ENCODE measurements around the gene CAMTA1.

CAMTA1 gene

DNA sequence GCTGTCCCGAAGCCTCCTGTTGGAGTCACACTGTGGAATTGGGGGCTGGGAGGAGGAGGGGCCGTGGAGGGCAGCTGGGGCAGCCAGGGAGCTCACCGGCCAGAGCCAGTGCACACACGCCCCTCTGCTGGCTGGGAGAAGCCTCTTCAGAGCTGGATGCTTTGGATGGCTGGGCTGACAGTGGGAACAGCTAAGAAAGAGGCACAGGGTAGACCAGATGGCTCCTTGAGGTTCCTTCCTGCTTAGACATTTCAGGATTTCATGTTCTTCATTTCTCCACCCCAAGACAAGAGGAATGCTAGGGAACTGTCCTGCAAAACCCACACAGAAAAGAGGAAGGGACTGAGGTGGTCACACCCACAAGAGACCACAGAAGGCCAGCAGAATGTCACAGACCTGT lies 731.1 kb downstream of the CAMTA1 start:
- no peak for DNase-seq
- TF ChIP-seq POLR2A (IDR thresholded peaks at IDR 0.05; ENCODE audit: low read length) = no peak
- no peak for TF ChIP-seq GATA1 (IDR thresholded peaks at IDR 0.05; ENCODE audit: low read depth, low read length)

DNA sequence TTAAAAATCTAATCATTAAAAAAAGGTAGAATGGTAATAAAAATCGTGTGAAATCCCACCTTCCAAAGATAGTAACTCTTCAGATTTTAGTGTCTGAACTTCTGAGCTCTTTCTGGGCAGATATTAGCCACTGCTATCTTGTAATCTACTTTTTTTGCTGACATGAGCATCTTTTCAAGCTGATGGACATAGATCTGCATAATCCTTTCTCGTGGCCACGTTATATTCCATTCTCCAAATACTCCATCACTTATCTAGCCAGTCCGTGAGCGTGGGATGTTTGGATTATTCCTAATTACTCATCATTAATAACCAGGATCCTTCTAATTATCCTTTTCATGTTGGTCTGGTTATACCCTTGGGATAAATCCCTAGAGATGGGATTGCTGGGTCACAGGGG lies 731.7 kb downstream of the CAMTA1 start:
- no peak for DNase-seq
- TF ChIP-seq GATA1 (IDR thresholded peaks at IDR 0.05; ENCODE audit: low read depth, low read length) = no peak
- TF ChIP-seq POLR2A (IDR thresholded peaks at IDR 0.05; ENCODE audit: low read length) = no peak

DNA sequence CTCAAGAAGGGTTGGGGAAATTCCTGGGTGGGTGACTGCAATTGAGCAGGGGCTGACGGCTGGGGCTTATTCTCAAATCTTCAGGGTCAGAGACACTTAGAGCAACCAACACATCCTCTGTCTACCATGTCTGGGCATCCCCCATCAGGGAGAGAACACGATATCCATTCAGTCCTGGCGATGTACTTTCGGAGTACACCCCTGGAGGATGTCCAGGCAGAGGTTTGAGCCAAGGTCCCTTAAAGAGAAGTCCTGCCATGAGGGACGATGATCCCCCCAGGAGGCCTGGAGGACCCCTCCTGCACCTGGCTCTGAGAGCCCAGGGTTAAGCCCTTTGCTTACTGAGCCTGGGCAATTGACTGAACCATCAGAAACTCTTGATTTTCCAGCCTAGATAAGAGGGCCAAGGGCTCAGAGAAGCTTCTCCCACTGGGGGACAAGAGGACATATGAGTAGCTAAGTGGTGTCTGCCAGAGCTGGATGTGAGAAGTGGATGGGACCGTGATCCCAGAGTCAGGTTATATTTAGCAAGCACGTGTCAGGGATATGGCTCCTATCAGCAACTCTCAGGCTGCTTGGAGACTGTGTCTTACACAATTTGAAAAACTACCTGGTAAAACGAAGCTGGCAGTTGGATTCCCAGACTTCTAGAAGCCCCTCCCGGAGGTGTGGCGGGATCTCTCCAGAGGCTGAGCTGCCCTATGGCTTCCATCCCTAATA lies 732.5 kb downstream of the CAMTA1 start:
- TF ChIP-seq GATA1 (IDR thresholded peaks at IDR 0.05; ENCODE audit: low read depth, low read length) (no peak), POLR2A (IDR thresholded peaks at IDR 0.05; ENCODE audit: low read length) (no peak)

DNA sequence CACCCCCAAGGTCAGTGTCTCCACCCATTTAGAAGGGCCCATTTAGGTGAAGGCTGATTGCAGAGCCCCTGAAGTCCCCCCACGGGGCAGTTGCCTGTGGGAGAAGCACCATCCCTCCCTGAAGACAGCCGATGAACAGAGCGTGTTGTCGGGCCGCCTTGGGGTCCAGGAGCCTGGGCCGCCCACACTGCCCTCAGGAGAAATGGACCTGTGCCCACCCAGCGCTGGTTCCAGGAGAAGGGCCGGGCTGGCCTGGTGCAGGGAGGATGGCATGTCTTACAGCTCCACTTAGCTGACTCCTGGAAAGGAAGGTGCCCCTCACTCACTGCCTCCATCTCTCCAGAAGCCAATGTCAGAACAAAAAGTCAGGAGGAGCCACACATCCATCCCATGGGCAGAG lies 733.2 kb downstream of the CAMTA1 start:
- TF ChIP-seq POLR2A (IDR thresholded peaks at IDR 0.05; ENCODE audit: low read length) = no peak
- no peak for TF ChIP-seq GATA1 (IDR thresholded peaks at IDR 0.05; ENCODE audit: low read depth, low read length)
- DNase-seq = no peak

More for the DNA sequence above, 732.5 kb downstream of the CAMTA1 start:
- no peak for DNase-seq

DNA sequence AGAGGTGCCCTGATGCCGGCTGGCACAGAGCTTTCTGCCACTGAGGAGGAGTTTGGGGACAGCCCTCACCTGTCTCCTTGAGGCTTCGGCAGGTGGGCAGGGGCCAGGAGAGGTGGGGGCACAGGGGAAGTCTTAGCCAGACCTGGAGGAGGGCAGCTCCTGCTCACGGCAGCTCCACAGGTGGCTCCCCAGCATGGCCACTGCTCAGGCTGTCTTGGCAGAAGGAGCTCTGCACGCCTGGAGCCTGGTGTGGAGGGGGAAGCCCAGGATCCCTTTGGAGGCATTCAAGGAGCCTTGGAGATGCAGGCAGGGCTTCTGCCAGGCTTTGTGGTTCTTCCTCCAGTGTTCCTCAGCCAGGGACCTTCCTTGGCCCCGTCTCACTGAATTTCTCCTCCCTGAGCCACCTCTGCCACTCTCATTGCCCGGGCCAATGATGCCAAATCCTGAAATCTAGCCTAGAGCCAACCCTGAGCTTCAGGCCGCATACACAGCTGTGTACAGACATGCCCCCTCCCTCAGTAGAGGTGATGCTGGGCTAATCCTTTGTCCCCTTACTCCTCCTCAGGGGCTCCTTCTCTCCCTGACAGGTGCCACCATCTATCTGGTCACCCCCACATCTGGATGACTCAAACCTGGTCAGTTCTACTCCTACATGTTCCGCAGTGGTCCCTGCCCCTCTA lies 734.1 kb downstream of the CAMTA1 start:
- TF ChIP-seq POLR2A (IDR thresholded peaks at IDR 0.05; ENCODE audit: low read length) (no peak), GATA1 (IDR thresholded peaks at IDR 0.05; ENCODE audit: low read depth, low read length) (no peak)
- DNase-seq = no peak

- DNase-seq = no peak
- TF ChIP-seq POLR2A (IDR thresholded peaks at IDR 0.05; ENCODE audit: low read length) (no peak), GATA1 (IDR thresholded peaks at IDR 0.05; ENCODE audit: low read depth, low read length) (no peak)
Observed at GRCh38 chr1:7519861-7520395, 734.7 kb downstream of the CAMTA1 start.

- DNase-seq = no peak
Observed at GRCh38 chr1:7520496-7520895, 735.2 kb downstream of the CAMTA1 start.

GRCh38 chr1:7524341-7525337 lies 739.4 kb downstream of the CAMTA1 start:
- TF ChIP-seq POLR2A (IDR thresholded peaks at IDR 0.05; ENCODE audit: low read length) = no peak
- TF ChIP-seq GATA1 (IDR thresholded peaks at IDR 0.05; ENCODE audit: low read depth, low read length) = no peak
- no peak for DNase-seq

More at GRCh38 chr1:7520496-7520895, 735.2 kb downstream of the CAMTA1 start:
- TF ChIP-seq GATA1 (IDR thresholded peaks at IDR 0.05; ENCODE audit: low read depth, low read length) (no peak), POLR2A (IDR thresholded peaks at IDR 0.05; ENCODE audit: low read length) (no peak)

DNA sequence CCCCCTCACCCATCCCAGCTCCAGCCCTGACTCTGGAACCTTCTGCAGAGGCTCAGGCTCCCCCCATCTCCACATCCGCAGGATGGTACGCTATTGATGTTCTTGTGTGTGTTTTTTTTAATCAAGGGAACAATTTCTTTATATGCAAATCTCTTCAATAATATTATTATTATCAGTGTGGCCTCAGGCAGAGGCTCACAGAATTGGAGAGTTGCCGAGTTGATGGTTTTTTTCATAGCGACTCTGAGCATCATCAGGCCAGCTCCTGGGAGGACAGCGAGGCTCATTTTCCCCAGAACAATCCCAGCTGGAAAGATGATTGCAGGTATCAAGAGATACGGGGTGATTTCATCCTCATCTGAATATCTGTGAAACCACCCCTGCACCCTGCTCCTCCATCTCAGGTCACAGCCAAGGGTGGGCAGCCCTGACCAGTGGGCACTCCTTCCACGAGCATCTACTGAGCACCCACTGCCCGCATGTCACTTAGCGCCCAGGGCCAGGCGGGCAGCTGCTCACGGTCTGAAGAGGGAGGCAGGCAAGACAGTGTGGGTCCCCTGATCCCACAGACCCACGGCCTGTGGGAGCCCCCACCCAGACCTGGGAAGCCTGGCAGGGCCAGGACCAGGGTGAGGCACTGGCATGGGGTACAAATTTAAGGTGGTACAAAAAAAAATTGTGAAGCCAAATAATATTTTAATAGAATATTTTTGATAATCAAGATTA lies 740.2 kb downstream of the CAMTA1 start:
- no peak for DNase-seq

GRCh38 chr1:7526196-7526866 lies 741.1 kb downstream of the CAMTA1 start:
- no peak for DNase-seq
- TF ChIP-seq POLR2A (IDR thresholded peaks at IDR 0.05; ENCODE audit: low read length) = no peak
- TF ChIP-seq GATA1 (IDR thresholded peaks at IDR 0.05; ENCODE audit: low read depth, low read length) = no peak

More for the DNA sequence above, 740.2 kb downstream of the CAMTA1 start:
- no peak for TF ChIP-seq GATA1 (IDR thresholded peaks at IDR 0.05; ENCODE audit: low read depth, low read length)
- no peak for TF ChIP-seq POLR2A (IDR thresholded peaks at IDR 0.05; ENCODE audit: low read length)

DNA sequence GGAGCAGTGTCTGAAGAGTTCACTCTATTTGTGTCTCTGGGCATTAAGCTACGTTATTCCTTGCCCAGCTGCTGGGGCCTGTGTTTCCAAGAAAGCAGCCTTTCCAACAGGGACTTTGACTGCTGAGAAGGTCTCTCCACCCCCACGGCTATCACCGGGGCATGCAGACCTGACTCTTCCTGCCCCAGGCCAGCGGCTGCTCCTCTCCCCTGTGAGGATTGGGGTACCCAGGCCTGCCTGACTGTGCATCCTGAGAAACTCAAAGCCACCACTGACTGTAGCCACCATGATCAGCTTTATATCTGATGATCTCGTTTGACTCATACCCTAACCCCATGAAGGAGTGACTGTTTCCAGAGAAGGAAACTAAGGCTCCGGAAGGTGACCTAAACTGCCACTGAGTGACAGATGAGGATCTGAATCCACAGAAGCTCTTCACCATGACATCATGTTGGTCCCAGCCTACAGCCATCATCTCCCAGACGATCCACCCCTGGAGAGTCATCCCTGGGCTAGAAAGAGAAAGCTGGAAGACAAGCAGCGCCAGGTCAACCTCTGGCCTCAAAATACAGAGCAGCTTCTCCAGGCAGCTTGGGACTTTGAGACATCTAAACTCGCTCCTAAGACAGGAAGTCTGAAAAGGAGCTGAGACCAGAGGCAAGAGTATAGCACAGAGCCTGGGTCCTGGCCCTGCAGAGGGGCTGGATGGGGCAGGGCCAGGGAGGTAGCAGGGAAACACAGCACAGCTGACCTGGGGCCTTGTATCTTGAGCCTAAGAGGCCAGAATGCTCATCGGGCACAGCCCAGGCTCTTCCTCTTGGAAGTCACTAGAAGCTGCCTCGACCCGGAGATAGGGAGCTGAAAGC lies 741.8 kb downstream of the CAMTA1 start:
- TF ChIP-seq GATA1 (IDR thresholded peaks at IDR 0.05; ENCODE audit: low read depth, low read length) = no peak
- no peak for TF ChIP-seq POLR2A (IDR thresholded peaks at IDR 0.05; ENCODE audit: low read length)
- no peak for DNase-seq

- DNase-seq = no peak
Observed at GRCh38 chr1:7527733-7528045, 742.4 kb downstream of the CAMTA1 start.

More at GRCh38 chr1:7527733-7528045, 742.4 kb downstream of the CAMTA1 start:
- TF ChIP-seq GATA1 (IDR thresholded peaks at IDR 0.05; ENCODE audit: low read depth, low read length) = no peak
- TF ChIP-seq POLR2A (IDR thresholded peaks at IDR 0.05; ENCODE audit: low read length) = no peak

All from erythroblast (primary cell).